KMS-11 (cell line): ENCODE results near the gene UROS.

Source experiments
- H2AFZ ChIP-seq: fragments of 200-600 bp; sonication (generic); 2 replicates; pipeline ENCODE4 v1.6.1; 2016; ENCODE audit warnings: antibody characterized with exemption, mixed run types, low read depth
- H3K27ac ChIP-seq: fragments of 200-600 bp; sonication (generic); 2 replicates; pipeline ENCODE4 v1.6.1; 2016; ENCODE audit warnings: mild to moderate bottlenecking, mixed run types
- H3K27me3 ChIP-seq: fragments of 200-600 bp; sonication (generic); 2 replicates; pipeline ENCODE4 v1.6.1; 2017; ENCODE audit warnings: mild to moderate bottlenecking, low read depth, mixed run types, moderate library complexity; ENCODE audit not compliant: insufficient read depth
- H3K36me3 ChIP-seq: fragments of 200-600 bp; sonication (generic); 2 replicates; pipeline ENCODE4 v1.6.1; 2017; ENCODE audit warnings: mild to moderate bottlenecking, mixed run types; ENCODE audit not compliant: insufficient read depth
- H3K4me1 ChIP-seq: fragments of 200-600 bp; sonication (generic); 2 replicates; pipeline ENCODE4 v1.6.1; 2016; ENCODE audit warnings: mild to moderate bottlenecking, low read depth, mixed run types; ENCODE audit not compliant: poor library complexity, severe bottlenecking
- H3K4me2 ChIP-seq: fragments of 200-600 bp; sonication (generic); 2 replicates; pipeline ENCODE4 v1.7.0; 2016; ENCODE audit warnings: mild to moderate bottlenecking, mixed run types
- H3K4me3 ChIP-seq: fragments of 200-600 bp; sonication (generic); IDR thresholded peaks from 2 replicates; pipeline ENCODE4 v1.6.1; 2017; ENCODE audit warnings: low read depth, low read length, mixed read lengths; ENCODE audit not compliant: insufficient read depth
- H3K79me2 ChIP-seq: fragments of 200-600 bp; sonication (generic); 2 replicates; pipeline ENCODE4 v1.6.1; 2016; ENCODE audit warnings: low read depth, mixed run types; ENCODE audit not compliant: insufficient read depth
- H3K9ac ChIP-seq: fragments of 200-600 bp; sonication (generic); 2 replicates; pipeline ENCODE4 v1.6.1; 2016; ENCODE audit warnings: mild to moderate bottlenecking, mixed run types
- H4K20me1 ChIP-seq: fragments of 200-600 bp; sonication (generic); 2 replicates; pipeline ENCODE4 v1.6.1; 2016; ENCODE audit warnings: mild to moderate bottlenecking, mixed run types; ENCODE audit not compliant: insufficient read depth
- CTCF ChIP-seq: fragments of 200-600 bp; sonication (generic); conservative IDR thresholded peaks from 2 replicates; pipeline ENCODE4 v1.6.1; 2017; ENCODE audit warnings: low read depth, mild to moderate bottlenecking, antibody characterized with exemption, low read length, moderate library complexity, mixed read lengths

UROS gene

DNA sequence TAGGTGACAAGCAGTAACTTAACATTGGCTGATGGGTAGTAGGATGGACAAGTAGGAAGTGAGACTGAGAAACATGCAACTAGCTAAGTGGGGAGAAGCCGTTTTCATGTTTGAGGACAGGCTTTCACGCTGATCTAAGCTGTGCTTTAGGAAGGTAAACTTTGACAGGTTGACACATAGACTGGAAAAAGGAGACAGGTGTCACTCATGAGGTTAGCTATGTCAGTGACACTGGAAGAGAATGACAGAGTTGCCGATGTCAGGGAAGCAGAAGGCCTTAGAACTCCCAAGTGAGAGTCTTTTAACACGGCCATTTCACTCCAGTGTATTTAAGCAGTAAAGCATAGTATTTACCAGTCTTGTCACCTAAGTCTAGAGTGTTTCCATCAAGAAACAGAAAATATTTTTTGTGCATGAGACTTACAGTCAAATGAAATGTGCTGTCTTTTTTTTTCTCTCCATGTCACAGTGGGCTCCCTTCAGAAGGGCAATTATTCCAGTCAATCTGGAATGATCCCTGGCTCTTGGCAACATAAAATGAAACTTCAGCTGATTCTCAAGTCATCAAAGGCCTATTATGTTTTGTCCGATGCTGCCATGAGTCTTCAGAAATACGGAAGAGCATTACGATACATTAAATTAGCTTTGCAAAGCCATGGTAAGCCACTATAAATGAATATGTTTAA lies 82.9 kb downstream of the UROS start:
- no peaks in the 10 kb centered on the region for H3K79me2 ChIP-seq
- TF ChIP-seq CTCF, result no peak
- no peaks in the 10 kb centered on the region for H4K20me1 ChIP-seq
- no peaks in the 10 kb centered on the region for H3K4me1 ChIP-seq
- peaks cover 17% of the 10 kb centered on the region; the same call in 1 of the 2 replicates for H3K36me3 ChIP-seq
- H3K9ac ChIP-seq, result no peak overlapping the region
- H2AFZ ChIP-seq, result no peak overlapping the region
- H3K4me2 ChIP-seq, result no peak overlapping the region
- no peaks in the 10 kb centered on the region for H3K27me3 ChIP-seq
- H3K27ac ChIP-seq, result no peak overlapping the region
- H3K4me3 ChIP-seq, result no peak overlapping the region
